Peyer's patch (tissue), 4 donors: ENCODE results near the gene MSL2. TPM values are rescaled to one million over a fixed set of nuclear protein-coding genes. Genes with fewer than 3 reads are reported as not detected.
"Not testable (repeated sequence)": the region's sequence is repeated elsewhere in the genome, so short reads cannot be mapped to it uniquely, and the experiment has no call there.

ENCODE experiments used
- DNase-seq, 3 donors: peaks; one replicate each; pipeline ENCODE4 v3.0.0-alpha.2; 2017 to 2019
- H3K27ac ChIP-seq, 4 donors: fragments of 200-600 bp; sonication (generic); one replicate each; pipeline ENCODE4 v1.5.1; 2016 to 2019
- H3K27me3 ChIP-seq, 2 donors: fragments of 200-600 bp; sonication (generic); one replicate each; pipeline ENCODE4 v1.5.1; 2019
- H3K36me3 ChIP-seq, 3 donors: fragments of 200-600 bp; sonication (generic); one replicate each; pipeline ENCODE4 v1.5.1; 2016 to 2019
- H3K4me1 ChIP-seq, 4 donors: fragments of 200-600 bp; sonication (generic); one replicate each; pipeline ENCODE4 v1.5.1; 2016 to 2019
- H3K4me3 ChIP-seq, 4 donors: fragments of 200-600 bp; sonication (generic); 1 replicate in 3 of 4; 2 replicates in 1 of 4; pipeline ENCODE4 v1.5.1; 2016 to 2019; ENCODE audit warnings: mild to moderate bottlenecking in 1 of 4
- H3K9me3 ChIP-seq, 4 donors: fragments of 200-600 bp; sonication (generic); one replicate each; pipeline ENCODE4 v1.5.1; 2016 to 2019; ENCODE audit warnings: mild to moderate bottlenecking in 1 of 4
- CTCF ChIP-seq, 6 experiments: fragments of 450-650 bp in 4 of 6; fragments of 200-600 bp in 2 of 6; sonication (generic) in 1 of 6; IDR thresholded peaks; one replicate each; pipeline ENCODE4 v1.5.1; 2017 to 2019; ENCODE audit warnings: antibody characterized with exemption in 6 of 6, mild to moderate bottlenecking in 3 of 6, moderate library complexity in 1 of 6
- POLR2A ChIP-seq, 2 donors: fragments of 450-650 bp; IDR thresholded peaks; one replicate each; pipeline ENCODE4 v1.5.1; 2017; ENCODE audit warnings: antibody characterized with exemption in 2 of 2, mild to moderate bottlenecking in 2 of 2, moderate library complexity in 2 of 2
- total RNA-seq, 4 donors: library from RNA; depleted of rRNA; stranded (reverse); fragments of >200 nt; gene quantifications; one replicate each; pipeline ENCODE4 v1.1.0, GENCODE V29; 2016

The MSL2 gene
- total RNA-seq, 4 donors from 2014 or later: 23.6 to 42.9 (median 28.3) TPM

- Histone ChIP-seq H3K36me3 (no peaks in the 10 kb centered on the region), H3K4me3 (no peak overlapping the region), H3K9me3 (no peaks in the 10 kb centered on the region), H3K27me3 (no peaks in the 10 kb centered on the region), H3K4me1 (no peaks in the 10 kb centered on the region), H3K27ac (no peak overlapping the region)
- no peak for DNase-seq
- no peak for TF ChIP-seq CTCF (IDR thresholded peaks at IDR 0.05)
- TF ChIP-seq POLR2A (IDR thresholded peaks at IDR 0.05): no peak
Measured at GRCh38 chr3:136136454-136136853, 59.7 kb downstream of the MSL2 start.

GRCh38 chr3:136135039-136135802 is 60.9 kb downstream of the MSL2 start:
- Histone ChIP-seq H3K27me3 (no peaks in the 10 kb centered on the region), H3K36me3 (no peaks in the 10 kb centered on the region)
- no peak for DNase-seq

GRCh38 chr3:136134091-136134490 is 62.0 kb downstream of the MSL2 start:
- H3K4me1 ChIP-seq: no peaks in the 10 kb centered on the region
- TF ChIP-seq CTCF (IDR thresholded peaks at IDR 0.05): no peak
- TF ChIP-seq POLR2A (IDR thresholded peaks at IDR 0.05): no peak
- no peak overlapping the region for H3K27ac ChIP-seq

More at GRCh38 chr3:136135039-136135802, 60.9 kb downstream of the MSL2 start:
- no peak overlapping the region for H3K27ac ChIP-seq
- TF ChIP-seq CTCF (IDR thresholded peaks at IDR 0.05): no peak
- H3K9me3 ChIP-seq: no peaks in the 10 kb centered on the region
- no peaks in the 10 kb centered on the region for H3K4me1 ChIP-seq
- H3K4me3 ChIP-seq: no peak overlapping the region

GRCh38 chr3:136131647-136132046 is 64.5 kb downstream of the MSL2 start:
- not testable (repeated sequence) for H3K9me3 ChIP-seq, DNase-seq, H3K36me3 ChIP-seq, H3K27me3 ChIP-seq, H3K4me1 ChIP-seq, H3K4me3 ChIP-seq, H3K27ac ChIP-seq

More at GRCh38 chr3:136134091-136134490, 62.0 kb downstream of the MSL2 start:
- Histone ChIP-seq H3K9me3 (no peaks in the 10 kb centered on the region), H3K36me3 (no peaks in the 10 kb centered on the region), H3K27me3 (no peaks in the 10 kb centered on the region), H3K4me3 (no peak overlapping the region)
- no peak for DNase-seq

- Histone ChIP-seq H3K27ac (no peak overlapping the region), H3K27me3 (no peaks in the 10 kb centered on the region), H3K4me1 (no peaks in the 10 kb centered on the region), H3K36me3 (no peaks in the 10 kb centered on the region), H3K4me3 (no peak overlapping the region), H3K9me3 (no peaks in the 10 kb centered on the region)
- no peak for TF ChIP-seq POLR2A (IDR thresholded peaks at IDR 0.05)
- TF ChIP-seq CTCF (IDR thresholded peaks at IDR 0.05): no peak
- DNase-seq: no peak
Measured at GRCh38 chr3:136122006-136122405, 74.1 kb downstream of the MSL2 start.

GRCh38 chr3:136120373-136121348 is 75.5 kb downstream of the MSL2 start:
- no peaks in the 10 kb centered on the region for H3K36me3 ChIP-seq
- DNase-seq: no peak
- no peak overlapping the region for H3K4me3 ChIP-seq
- no peaks in the 10 kb centered on the region for H3K27me3 ChIP-seq
- H3K4me1 ChIP-seq: no peaks in the 10 kb centered on the region
- no peak for TF ChIP-seq CTCF (IDR thresholded peaks at IDR 0.05)
- TF ChIP-seq POLR2A (IDR thresholded peaks at IDR 0.05): no peak
- H3K9me3 ChIP-seq: no peaks in the 10 kb centered on the region
- no peak overlapping the region for H3K27ac ChIP-seq

- H3K4me3 ChIP-seq, H3K9me3 ChIP-seq, DNase-seq, H3K4me1 ChIP-seq, H3K36me3 ChIP-seq, H3K27ac ChIP-seq, H3K27me3 ChIP-seq: not testable (repeated sequence)
Measured at GRCh38 chr3:136119783-136120182, 76.4 kb downstream of the MSL2 start.

GRCh38 chr3:136119332-136119731 is 76.8 kb downstream of the MSL2 start:
- not testable (repeated sequence) for H3K4me3 ChIP-seq, DNase-seq, H3K27me3 ChIP-seq, H3K36me3 ChIP-seq, H3K4me1 ChIP-seq, H3K27ac ChIP-seq, H3K9me3 ChIP-seq
